SK-N-SH treated with all-trans-retinoic acid at 6 μM for 48 hours (cell line): ENCODE data around the gene SKOR1.

Experiments
- PPARA ChIP-seq: fragments of 250-450 bp; sonication (Bioruptor Pico); IDR thresholded peaks from 2 replicates; pipeline ENCODE4 v1.5.0; 2020; ENCODE audit warnings: mild to moderate bottlenecking, borderline replicate concordance
- ZC3H10 ChIP-seq: fragments of 250-450 bp; sonication (Bioruptor Pico); IDR thresholded peaks from 2 replicates; pipeline ENCODE4 v1.5.1; 2021; ENCODE audit warnings: mild to moderate bottlenecking, moderate library complexity

DNA sequence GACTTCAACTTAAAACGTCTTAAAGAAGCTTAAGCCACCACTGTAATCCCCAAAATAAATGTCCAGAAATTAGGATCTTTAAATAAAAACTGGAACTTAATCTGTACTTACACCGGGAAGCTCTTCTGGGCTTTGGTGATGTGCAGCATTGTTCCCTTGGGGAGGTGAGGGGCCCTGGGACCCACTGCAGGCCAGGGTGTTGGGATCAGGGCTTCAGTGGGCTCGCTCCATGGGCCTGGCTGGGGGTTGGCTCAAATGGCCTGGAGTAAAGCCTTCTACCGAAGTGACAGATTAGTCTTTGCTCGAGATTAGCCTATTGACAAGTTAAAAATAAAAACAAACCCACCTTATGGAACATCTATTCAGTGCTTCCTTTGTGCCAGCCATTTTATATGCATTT, 20.7 kb downstream of the SKOR1 start:
- TF ChIP-seq PPARA (CRISPR knock-in tag): no peak
- no peak for TF ChIP-seq ZC3H10
